ENCODE data around the gene PGAP2. TPM values are rescaled to one million over a fixed set of nuclear protein-coding genes. Genes with fewer than 3 reads are reported as not detected.

The PGAP2 gene
- total and polyA plus RNA-seq, 2 of the 13 experiments (the other 11 are each of a cell fraction or from before 2014, with no cell fraction given) = 21.5 to 47.8 TPM

- TF ChIP-seq SNAPC2 (CRISPR knock-in tag; IDR thresholded peaks at IDR 0.05) (no peak), ZMYM4 (CRISPR knock-in tag; IDR thresholded peaks at IDR 0.05) (no peak), WIZ (CRISPR knock-in tag; IDR thresholded peaks at IDR 0.05) (no peak), TBP (CRISPR knock-in tag; IDR thresholded peaks at IDR 0.05) (no peak), KAT2B (IDR thresholded peaks at IDR 0.05; ENCODE audit: borderline replicate concordance, low read depth, low read length) (no peak), MTERF4 (CRISPR knock-in tag; IDR thresholded peaks at IDR 0.05) (no peak), GLMP (CRISPR knock-in tag; IDR thresholded peaks at IDR 0.05; ENCODE audit: borderline replicate concordance) (no peak), ETV6 (CRISPR knock-in tag; conservative IDR thresholded peaks at IDR 0.05) (no peak), ZFP62 (CRISPR knock-in tag; IDR thresholded peaks at IDR 0.05) (no peak), NCOA5 (CRISPR knock-in tag; IDR thresholded peaks at IDR 0.05) (no peak), ZMYM3 (CRISPR knock-in tag; IDR thresholded peaks at IDR 0.05) (peak; percentile 78), ZNF24 (IDR thresholded peaks at IDR 0.05) (no peak), ZFP36 (IDR thresholded peaks at IDR 0.05; ENCODE audit: borderline replicate concordance, low read depth, low read length, partially characterized antibody) (no peak), ZNF562 (CRISPR knock-in tag; IDR thresholded peaks at IDR 0.05; ENCODE audit: borderline replicate concordance) (no peak), CAMTA2 (CRISPR knock-in tag; IDR thresholded peaks at IDR 0.05; ENCODE audit: borderline replicate concordance) (no peak), GZF1 (CRISPR knock-in tag; IDR thresholded peaks at IDR 0.05) (no peak), MED13 (CRISPR knock-in tag; IDR thresholded peaks at IDR 0.05) (no peak), ERF (CRISPR knock-in tag; IDR thresholded peaks at IDR 0.05) (peak; percentile 34; the same call in 1 of the 2 replicates), TRIM24 (CRISPR knock-in tag; IDR thresholded peaks at IDR 0.05) (no peak)
- TF ChIP-seq, protein P1, sequence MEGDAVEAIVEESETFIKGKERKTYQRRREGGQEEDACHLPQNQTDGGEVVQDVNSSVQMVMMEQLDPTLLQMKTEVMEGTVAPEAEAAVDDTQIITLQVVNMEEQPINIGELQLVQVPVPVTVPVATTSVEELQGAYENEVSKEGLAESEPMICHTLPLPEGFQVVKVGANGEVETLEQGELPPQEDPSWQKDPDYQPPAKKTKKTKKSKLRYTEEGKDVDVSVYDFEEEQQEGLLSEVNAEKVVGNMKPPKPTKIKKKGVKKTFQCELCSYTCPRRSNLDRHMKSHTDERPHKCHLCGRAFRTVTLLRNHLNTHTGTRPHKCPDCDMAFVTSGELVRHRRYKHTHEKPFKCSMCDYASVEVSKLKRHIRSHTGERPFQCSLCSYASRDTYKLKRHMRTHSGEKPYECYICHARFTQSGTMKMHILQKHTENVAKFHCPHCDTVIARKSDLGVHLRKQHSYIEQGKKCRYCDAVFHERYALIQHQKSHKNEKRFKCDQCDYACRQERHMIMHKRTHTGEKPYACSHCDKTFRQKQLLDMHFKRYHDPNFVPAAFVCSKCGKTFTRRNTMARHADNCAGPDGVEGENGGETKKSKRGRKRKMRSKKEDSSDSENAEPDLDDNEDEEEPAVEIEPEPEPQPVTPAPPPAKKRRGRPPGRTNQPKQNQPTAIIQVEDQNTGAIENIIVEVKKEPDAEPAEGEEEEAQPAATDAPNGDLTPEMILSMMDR (CRISPR knock-in tag; IDR thresholded peaks at IDR 0.05) = 0 out of 2 replicates have a peak, but pooled peaks have one; percentile 13
- TF ChIP-seq, protein P2, sequence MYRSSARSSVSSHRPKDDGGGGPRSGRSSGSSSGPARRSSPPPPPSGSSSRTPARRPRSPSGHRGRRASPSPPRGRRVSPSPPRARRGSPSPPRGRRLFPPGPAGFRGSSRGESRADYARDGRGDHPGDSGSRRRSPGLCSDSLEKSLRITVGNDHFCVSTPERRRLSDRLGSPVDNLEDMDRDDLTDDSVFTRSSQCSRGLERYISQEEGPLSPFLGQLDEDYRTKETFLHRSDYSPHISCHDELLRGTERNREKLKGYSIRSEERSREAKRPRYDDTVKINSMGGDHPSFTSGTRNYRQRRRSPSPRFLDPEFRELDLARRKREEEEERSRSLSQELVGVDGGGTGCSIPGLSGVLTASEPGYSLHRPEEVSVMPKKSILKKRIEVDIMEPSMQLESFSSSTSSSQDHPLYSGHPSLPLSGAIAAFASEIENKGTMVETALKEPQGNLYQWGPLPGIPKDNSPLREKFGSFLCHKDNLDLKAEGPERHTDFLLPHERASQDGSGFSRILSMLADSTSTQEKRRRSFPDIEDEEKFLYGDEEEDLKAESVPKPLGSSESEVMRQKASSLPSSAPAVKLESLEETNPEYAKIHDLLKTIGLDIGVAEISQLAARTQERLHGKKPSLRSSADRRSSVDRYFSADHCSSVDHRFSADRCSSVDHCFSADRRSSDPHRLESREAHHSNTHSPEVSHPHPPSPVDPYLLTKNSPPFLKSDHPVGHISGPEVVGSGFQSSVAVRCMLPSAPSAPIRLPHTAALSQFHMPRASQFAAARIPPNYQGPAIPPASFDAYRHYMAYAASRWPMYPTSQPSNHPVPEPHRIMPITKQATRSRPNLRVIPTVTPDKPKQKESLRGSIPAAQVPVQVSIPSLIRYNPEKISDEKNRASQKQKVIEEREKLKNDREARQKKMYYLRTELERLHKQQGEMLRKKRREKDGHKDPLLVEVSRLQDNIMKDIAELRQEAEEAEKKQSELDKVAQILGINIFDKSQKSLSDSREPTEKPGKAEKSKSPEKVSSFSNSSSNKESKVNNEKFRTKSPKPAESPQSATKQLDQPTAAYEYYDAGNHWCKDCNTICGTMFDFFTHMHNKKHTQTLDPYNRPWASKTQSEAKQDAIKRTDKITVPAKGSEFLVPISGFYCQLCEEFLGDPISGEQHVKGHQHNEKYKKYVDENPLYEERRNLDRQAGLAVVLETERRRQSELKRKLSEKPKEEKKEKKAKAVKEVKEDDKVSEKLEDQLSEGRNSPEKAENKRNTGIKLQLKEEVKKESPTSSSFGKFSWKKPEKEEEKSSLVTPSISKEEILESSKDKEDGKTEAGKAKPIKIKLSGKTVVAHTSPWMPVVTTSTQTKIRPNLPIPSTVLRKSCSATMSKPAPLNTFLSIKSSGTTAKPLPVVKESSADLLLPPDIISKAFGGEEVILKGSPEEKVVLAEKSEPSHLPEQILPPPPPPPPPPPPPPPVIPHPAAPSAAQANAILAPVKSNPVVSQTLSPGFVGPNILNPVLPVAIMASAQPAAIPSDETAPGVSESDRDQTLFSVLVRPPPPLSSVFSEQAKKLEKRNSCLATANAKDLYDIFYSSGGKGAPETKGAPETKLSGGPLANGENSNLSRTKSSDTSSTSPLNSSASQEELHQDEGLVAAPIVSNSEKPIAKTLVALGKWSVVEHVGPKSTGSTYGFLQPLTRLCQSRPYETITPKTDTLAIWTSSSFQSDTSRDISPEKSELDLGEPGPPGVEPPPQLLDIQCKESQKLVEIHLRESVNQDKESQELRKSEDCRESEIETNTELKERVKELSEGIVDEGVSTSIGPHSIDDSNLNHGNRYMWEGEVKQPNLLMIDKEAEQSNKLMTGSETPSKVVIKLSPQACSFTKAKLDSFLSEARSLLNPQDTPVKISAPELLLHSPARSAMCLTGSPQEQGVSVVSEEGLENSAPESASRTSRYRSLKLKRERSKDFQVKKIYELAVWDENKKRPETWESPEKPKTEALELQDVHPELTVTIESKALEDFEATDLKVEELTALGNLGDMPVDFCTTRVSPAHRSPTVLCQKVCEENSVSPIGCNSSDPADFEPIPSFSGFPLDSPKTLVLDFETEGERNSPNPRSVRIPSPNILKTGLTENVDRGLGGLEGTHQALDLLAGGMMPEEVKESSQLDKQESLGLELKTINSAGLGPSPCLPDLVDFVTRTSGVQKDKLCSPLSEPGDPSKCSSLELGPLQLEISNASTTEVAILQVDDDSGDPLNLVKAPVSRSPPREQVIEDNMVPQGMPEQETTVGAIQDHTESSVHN (CRISPR knock-in tag; IDR thresholded peaks at IDR 0.05) = no peak
These were observed 57.8 kb downstream of the PGAP2 start (continued) for GRCh38 chr11:3866206-3866605.

Data from HepG2 (cell line).